ENCODE results near the gene OTOR.

GRCh38 chr20:16701296-16701695, 46.9 kb upstream of the OTOR start:
- no peak for TF ChIP-seq EZH2 (IDR thresholded peaks at IDR 0.05; ENCODE audit: insufficient read depth, poor library complexity, severe bottlenecking)
- no peak for TF ChIP-seq EZH2phosphoT487 (IDR thresholded peaks at IDR 0.05; ENCODE audit: insufficient read depth, low read depth)

All from GM23248 (cell line).